HG03064 (cell line): ENCODE results near the gene DHX8.

Source experiments
- ATAC-seq: cut with Tn5 transposase; IDR thresholded peaks from one replicate; pipeline ENCODE4 v1.9.1; 2021; ENCODE audit warnings: low read depth; ENCODE audit not compliant: unreplicated experiment

The DHX8 gene

GRCh38 chr17:43517615-43518386 is 34.0 kb downstream of the DHX8 start:
- ATAC-seq, result no peak

- ATAC-seq, result no peak
Measured at GRCh38 chr17:43521389-43521788, 37.6 kb downstream of the DHX8 start.

- ATAC-seq, result no peak
Measured at GRCh38 chr17:43524945-43525575, 41.3 kb downstream of the DHX8 start.

- ATAC-seq, result no peak
Measured at GRCh38 chr17:43526886-43527648, 43.3 kb downstream of the DHX8 start.

- ATAC-seq, result no peak
Measured at GRCh38 chr17:43528319-43528987, 44.7 kb downstream of the DHX8 start.

GRCh38 chr17:43528988-43529814 is 45.4 kb downstream of the DHX8 start:
- ATAC-seq, result no peak

GRCh38 chr17:43529947-43530287 is 46.1 kb downstream of the DHX8 start:
- no peak for ATAC-seq

- ATAC-seq, result no peak
Measured at GRCh38 chr17:43530288-43531081, 46.7 kb downstream of the DHX8 start.

GRCh38 chr17:43531082-43531378 is 47.3 kb downstream of the DHX8 start:
- no peak for ATAC-seq

- ATAC-seq, result no peak
Measured at GRCh38 chr17:43531955-43532354, 48.2 kb downstream of the DHX8 start.

- no peak for ATAC-seq
Measured at GRCh38 chr17:43532581-43532980, 48.8 kb downstream of the DHX8 start.

GRCh38 chr17:43533699-43534098 is 49.9 kb downstream of the DHX8 start:
- no peak for ATAC-seq

GRCh38 chr17:43534909-43535308 is 51.1 kb downstream of the DHX8 start:
- no peak for ATAC-seq

- ATAC-seq, result no peak
Measured at GRCh38 chr17:43536236-43536992, 52.6 kb downstream of the DHX8 start.

GRCh38 chr17:43540821-43541674 is 57.3 kb downstream of the DHX8 start:
- no peak for ATAC-seq

GRCh38 chr17:43542859-43543258 is 59.1 kb downstream of the DHX8 start:
- no peak for ATAC-seq

- no peak for ATAC-seq
Measured at GRCh38 chr17:43543300-43543699, 59.5 kb downstream of the DHX8 start.
